HG03571 (cell line): Measurements from ENCODE around the gene TMEM101.
"Not testable (repeated sequence)": the region's sequence is repeated elsewhere in the genome, so short reads cannot be mapped to it uniquely, and the experiment has no call there.

Experiments
- ATAC-seq: cut with Tn5 transposase; IDR thresholded peaks from one replicate; pipeline ENCODE4 v1.9.1; 2021; ENCODE audit not compliant: unreplicated experiment

The TMEM101 gene

DNA sequence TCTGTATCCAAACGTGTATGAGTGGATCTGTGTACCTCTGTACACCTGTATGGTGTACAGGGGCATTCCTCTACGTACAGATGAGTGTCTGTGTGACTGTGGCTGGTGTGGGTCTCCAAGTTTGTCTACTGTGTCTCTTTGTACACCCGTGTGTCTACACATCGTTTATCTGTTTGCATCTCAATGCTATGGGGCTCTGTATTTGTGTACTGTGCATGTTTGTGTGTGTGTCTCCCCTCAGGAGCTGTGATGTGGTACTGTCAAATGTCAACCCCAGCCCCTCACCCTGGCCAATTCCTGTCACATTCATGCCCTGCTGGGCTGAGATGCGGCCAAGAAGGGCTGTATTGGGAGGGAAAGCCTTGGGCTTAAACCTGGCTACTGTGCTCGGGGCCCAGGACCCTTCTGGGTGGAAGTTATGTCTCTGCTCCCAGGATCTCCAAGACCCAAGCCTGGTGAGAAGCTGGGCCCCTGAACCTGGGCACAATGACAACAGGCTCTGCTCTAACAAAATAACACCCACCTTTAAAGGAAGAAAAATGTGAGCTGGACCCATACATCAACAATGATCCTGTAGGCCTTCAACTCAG is 13.8 kb downstream of the TMEM101 start:
- no peak for ATAC-seq

DNA sequence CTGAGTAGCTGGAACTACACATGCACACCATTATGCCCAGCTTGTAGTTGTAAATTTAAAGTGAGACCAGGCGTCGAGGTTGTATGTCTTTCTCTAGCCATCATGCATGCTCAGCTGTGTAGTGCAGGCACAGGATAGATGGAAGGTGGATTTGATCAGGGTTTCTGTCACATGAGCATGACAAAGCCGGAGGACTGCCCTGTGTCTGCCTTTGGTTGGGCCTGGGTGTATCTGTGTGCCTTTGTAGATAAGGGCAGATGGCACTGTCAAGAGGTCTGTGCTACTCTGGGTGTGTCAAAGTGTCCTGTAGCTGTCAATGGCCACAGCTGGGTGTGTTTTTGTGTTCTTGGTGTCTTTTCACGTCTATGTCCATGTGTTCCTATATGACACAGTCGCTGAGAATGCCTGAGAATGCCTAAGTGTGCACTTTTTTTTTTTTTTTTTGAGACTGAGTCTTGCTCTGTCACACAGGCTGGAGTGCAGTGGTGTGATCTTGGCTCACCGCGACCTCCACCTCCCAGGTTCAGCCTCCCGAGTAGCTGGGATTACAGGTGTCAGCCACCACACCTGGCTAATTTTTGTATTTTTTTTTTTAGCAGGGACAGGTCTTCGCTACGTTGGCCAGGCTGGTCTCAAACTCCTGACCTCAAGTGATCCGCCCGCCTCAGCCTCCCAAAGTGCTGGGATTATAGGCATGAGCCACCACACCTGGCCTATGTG is 14.5 kb downstream of the TMEM101 start:
- no peak for ATAC-seq

GRCh38 chr17:43999024-43999423 is 15.7 kb downstream of the TMEM101 start:
- ATAC-seq: no peak

GRCh38 chr17:43998552-43998951 is 16.2 kb downstream of the TMEM101 start:
- no peak for ATAC-seq

GRCh38 chr17:43997180-43997579 is 17.6 kb downstream of the TMEM101 start:
- not testable (repeated sequence) for ATAC-seq

DNA sequence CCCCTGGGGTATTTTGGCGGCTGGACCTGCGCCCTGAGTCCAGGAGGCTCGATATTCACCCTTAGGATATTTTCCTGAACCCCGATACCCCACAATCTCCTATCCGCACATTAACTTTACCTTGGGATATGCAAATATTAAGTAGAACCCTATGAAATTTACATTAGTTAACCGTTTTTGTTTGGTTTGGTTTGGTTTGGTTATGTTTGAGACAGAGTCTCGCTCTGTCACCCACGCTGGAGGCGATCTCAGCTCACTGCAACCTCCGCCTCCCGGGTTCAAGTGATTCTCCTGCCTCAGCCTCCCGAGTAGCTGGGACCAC is 19.7 kb downstream of the TMEM101 start:
- ATAC-seq: no peak

- ATAC-seq: no peak
Measured at GRCh38 chr17:43994272-43995149, 20.3 kb downstream of the TMEM101 start.

DNA sequence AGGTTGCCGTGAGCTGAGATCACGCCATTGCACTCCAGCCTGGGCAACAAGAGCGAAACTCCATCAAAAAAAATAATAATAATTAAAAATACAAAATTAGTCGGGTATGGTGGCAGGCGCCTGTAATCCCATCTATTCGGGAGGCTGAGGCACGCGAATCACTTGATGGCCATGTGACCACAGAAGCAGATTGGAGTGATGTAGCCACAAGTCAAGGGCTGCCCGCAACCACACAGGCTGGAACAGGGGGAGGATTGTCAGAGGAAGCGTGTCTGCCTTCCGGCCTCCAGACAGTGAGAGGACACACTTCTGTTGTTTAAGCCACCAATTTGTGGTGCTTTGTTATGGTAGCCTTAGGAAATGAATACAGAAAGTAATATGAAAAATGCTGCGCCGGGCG is 22.1 kb downstream of the TMEM101 start:
- no peak for ATAC-seq

DNA sequence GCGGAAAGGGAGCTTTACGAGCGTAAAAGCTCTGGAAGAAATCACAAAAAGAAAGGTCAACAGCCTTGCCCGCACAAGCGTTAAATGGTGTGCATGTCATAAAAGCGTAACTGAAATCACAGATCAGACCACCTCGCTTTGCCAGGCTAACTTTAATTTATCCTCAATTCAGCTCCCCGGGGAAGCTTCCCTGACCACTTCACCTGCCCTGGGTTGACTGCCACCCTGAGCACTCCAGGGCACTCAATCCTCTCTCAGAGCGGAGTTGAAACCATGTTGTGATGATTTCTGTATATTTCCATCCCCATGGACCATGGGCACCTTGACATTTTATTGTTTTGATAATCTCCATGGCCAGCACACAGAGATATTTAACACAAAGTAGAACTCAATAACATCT is 26.5 kb downstream of the TMEM101 start:
- ATAC-seq: no peak

DNA sequence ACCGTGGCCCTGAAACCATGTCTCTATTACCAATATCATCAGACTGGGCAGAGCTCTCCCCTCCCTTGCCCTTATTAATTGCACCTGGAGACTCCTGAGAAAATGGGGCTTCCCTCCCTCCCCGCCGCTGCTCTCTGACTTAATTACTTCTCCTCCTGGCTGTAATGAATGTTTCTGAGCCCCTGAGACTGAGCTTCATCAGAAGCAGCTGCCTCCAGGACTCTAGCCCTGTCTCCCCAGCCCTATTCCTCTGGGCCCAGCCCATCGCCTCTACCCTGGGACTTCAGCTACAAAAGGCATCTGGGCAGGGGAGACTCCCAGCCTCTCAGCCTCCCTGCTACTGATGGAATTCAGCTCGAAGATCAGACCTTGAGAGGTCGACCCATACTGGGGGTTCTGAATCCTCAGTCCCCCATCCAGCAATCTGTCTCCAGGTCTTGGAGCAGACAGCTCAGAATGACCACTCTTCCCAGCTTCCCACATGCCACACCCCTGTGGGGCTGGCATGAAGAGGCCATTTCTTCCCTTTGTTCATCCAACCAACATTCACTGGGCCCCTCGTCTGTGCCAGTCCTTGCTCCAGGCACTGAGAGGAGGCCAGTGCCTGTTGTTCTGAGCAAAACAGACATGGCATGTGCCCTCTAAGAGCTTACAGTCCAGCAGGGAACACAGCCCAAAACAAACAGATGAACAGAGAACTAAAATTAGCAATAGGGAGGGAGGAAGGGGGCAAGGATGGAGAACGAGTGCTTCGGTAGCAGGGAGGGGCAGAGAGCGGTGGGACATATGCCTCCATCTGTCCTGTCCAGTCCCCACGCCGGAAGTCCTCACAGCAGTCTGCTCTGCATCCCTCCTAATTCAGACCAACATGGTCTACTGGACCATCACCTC is 27.4 kb downstream of the TMEM101 start:
- ATAC-seq: no peak

GRCh38 chr17:43986225-43986981 is 28.4 kb downstream of the TMEM101 start:
- ATAC-seq: no peak

DNA sequence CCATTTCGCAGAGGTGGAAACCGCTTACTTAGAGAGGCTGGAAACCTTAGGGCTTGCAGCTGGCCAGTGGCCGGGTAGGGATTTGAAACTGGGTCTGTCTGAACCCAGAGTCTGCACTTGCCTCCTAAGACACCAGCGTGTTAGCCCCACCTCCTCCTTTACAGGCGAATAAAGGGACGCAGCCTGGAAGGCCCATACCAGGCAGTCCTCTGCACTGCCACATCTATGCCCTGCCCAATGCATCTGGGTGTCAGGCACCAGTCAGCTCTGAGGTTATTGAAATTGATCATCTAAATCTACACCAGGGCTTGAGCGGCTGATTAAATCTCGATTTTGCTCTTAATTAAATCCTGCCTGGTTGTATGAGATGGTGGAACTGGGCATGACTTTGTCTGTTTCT is 30.2 kb downstream of the TMEM101 start:
- ATAC-seq: no peak

DNA sequence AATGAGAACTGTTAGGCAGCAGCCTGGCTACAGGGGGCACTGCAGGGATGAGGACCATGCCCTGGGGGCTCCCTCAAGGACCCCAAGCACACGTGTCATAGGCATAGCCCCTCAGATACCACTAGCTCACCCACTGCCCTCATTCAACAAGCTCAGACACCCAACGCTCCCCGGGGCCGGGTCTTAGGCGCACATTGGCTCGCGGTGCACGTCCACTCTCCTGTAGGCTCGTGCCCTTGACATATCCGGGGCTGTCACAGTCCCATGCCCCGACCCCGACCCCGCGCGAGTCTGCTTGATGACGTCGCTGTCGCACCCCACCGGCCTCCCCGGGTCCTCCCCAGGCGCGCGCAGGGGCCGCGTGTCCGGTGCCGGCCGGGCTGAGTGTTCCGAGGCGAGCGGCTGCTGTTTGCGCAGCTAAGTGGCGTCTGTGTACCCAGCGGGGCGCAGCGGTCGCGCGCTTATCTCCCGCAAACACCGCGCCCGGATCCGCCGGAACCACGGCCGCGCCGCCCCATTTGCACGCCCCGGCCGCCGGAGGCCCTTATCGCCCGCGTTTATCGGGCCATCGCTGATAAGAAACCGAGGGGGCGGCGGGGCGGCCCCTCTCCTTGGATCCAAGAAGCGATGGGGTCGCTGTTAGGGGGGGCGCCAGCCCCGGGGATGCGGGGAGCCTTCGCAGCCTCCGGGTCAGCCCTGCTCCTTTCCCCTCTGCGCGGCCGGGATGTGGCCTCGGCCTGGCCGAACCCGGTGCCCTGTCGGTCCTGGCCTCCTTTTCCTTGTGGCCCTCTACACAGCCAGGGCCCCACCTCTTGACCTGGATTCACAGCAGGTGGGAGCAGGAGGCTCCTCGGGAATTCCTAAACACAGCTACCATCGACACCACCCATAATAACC is 31.0 kb downstream of the TMEM101 start:
- ATAC-seq: no peak

- no peak for ATAC-seq
Measured at GRCh38 chr17:43983196-43983514, 31.6 kb downstream of the TMEM101 start.

GRCh38 chr17:43982171-43982570 is 32.6 kb downstream of the TMEM101 start:
- no peak for ATAC-seq

GRCh38 chr17:43979671-43980070 is 35.1 kb downstream of the TMEM101 start:
- no peak for ATAC-seq

GRCh38 chr17:43979011-43979410 is 35.8 kb downstream of the TMEM101 start:
- ATAC-seq: no peak

DNA sequence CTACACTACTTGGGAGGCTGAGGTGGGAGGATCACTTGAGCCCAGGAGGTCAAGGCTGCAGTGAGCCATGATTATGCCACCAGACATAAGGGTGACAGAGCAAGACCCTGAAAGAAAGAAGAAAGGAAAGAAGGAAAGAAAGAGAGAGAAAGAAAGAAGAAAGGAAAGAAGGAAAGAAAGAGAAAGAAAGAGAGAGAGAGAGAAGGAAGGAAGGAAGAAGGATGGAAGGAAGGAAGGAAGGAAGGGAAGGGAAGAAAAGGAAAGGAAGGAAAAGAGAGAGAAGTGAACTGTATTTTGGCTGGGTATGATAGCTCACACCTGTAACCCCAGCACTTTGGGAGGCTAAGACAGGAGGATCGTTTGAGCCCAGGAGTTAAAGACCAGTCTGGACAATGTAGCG is 36.7 kb downstream of the TMEM101 start:
- no peak for ATAC-seq
